ENCODE data around the gene NOTCH4. TPM values are rescaled to one million over a fixed set of nuclear protein-coding genes. Genes with fewer than 3 reads are reported as not detected.

Gene NOTCH4
- total and polyA plus RNA-seq, 2 donors (not counting 3 experiments of a cell fraction or from before 2014, with no cell fraction given) = 41.7 to 114 TPM

DNA sequence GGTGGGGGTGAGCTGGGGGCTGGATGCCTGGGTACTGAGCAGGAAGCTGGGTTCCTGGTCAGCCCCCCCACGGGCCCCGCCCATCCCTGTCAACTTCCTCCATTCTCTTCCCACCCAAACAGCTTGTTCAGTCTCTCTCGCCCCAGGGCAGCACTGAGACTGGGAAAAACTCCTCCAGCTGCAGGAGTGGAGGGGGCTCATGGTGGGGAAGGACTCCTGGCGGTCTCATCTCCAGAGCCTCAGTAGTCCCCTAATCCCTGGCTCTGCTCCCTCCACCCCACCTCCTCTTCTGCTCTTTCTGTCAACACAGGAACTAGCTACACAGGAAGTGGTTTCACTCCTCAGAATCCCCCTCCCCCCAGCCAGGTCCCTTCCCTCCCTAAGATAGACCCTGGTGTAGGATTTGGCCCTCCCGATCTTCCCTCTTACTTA, 31.2 kb downstream of the NOTCH4 start, which contains the start of gene GPSM3:
GPSM3 (minus strand) TSS at position 36 of the 432 bp plus-strand sequence. CDS start 130 bp downstream, outside the sequence.
- H3K4me3 ChIP-seq (replicated peaks in 1 of 3; ENCODE audit: insufficient read depth in 1 of 3, low read depth in 1 of 3, low read length in 3 of 3) = peak within 1 kb of the TSS in 2 of 3 experiments; percentile 15 to 17
- H3K4me1 ChIP-seq (ENCODE audit: control insufficient read depth, extremely low read depth, insufficient read depth, low read length) = peaks cover 50% of the 10 kb centered on the region
- FAIRE-seq (peak; percentile 72), DNase-seq (ENCODE audit: low read depth, low spot score) (peak; percentile 57)
- dilution Hi-C loops (cut with MboI; ENCODE audit: extremely low pct_ligation_motif_present, low sequenced_read_pairs) = no loop called here
- TF ChIP-seq POLR2A (IDR thresholded peaks at IDR 0.05; ENCODE audit: low read depth, low read length) = peak; percentile 62
- TF ChIP-seq GATA2 (IDR thresholded peaks at IDR 0.05; ENCODE audit: insufficient read depth, insufficient read length, low read depth, low read length) = no peak
- peak; percentile 44 for TF ChIP-seq POLR2AphosphoS5 (IDR thresholded peaks at IDR 0.05; ENCODE audit: insufficient read depth, low read depth, low read length)
- H3K27ac ChIP-seq (ENCODE audit: insufficient read depth, low read depth, low read length) = peak within 1 kb of the TSS; percentile 78
- H3K36me3 ChIP-seq (ENCODE audit: control insufficient read depth in 2 of 2, extremely low read depth in 1 of 2, insufficient read depth in 2 of 2, low read length in 2 of 2) = peaks cover 0 to 5% of the 10 kb centered on the region in 2 experiments
- peaks cover 22% of the 10 kb centered on the region for H3K79me2 ChIP-seq (ENCODE audit: control insufficient read depth, insufficient read depth, low read length)
- H2AFZ ChIP-seq (ENCODE audit: low read depth, low read length) = peak within 1 kb of the TSS; percentile 53
- ChIA-PET CTCF (interaction anchor here (0.7 to 1.3 kb wide), 5 partner anchors 13 to 77 kb away, joined by 3 to 9 read pairs (median 3); partner anchors contain the start of gene FKBPL), POLR2A (no interaction called here)
- H3K9ac ChIP-seq (replicated peaks; ENCODE audit: extremely low read depth, insufficient read depth, low read length) = peak within 1 kb of the TSS; percentile 64
- intact Hi-C loops (cut with micrococcal nuclease) = loop anchor here (10.0 kb wide), 2 partner anchors 148 to 528 kb away; partner anchors contain the start of genes C6orf47, CSNK2B, GPANK1 and LY6G5B
- BruUV-seq (replicated peaks) = no TSS peak
- no peaks in the 10 kb centered on the region for H3K9me3 ChIP-seq (replicated peaks; ENCODE audit: control insufficient read depth, insufficient read depth, low read length)
- H4K20me1 ChIP-seq (replicated peaks; ENCODE audit: control insufficient read depth, extremely low read depth, insufficient read depth, low read length) = no peaks in the 10 kb centered on the region
- H3K9me1 ChIP-seq (replicated peaks; ENCODE audit: control insufficient read depth, extremely low read depth, insufficient read depth, low read length) = no peaks in the 10 kb centered on the region
- no peaks in the 10 kb centered on the region for H3K27me3 ChIP-seq (ENCODE audit: control insufficient read depth in 2 of 2, insufficient read depth in 2 of 2, low read length in 2 of 2)
- peak within 1 kb of the TSS; percentile 76 for H3K4me2 ChIP-seq (ENCODE audit: insufficient read depth, low read length)

DNA sequence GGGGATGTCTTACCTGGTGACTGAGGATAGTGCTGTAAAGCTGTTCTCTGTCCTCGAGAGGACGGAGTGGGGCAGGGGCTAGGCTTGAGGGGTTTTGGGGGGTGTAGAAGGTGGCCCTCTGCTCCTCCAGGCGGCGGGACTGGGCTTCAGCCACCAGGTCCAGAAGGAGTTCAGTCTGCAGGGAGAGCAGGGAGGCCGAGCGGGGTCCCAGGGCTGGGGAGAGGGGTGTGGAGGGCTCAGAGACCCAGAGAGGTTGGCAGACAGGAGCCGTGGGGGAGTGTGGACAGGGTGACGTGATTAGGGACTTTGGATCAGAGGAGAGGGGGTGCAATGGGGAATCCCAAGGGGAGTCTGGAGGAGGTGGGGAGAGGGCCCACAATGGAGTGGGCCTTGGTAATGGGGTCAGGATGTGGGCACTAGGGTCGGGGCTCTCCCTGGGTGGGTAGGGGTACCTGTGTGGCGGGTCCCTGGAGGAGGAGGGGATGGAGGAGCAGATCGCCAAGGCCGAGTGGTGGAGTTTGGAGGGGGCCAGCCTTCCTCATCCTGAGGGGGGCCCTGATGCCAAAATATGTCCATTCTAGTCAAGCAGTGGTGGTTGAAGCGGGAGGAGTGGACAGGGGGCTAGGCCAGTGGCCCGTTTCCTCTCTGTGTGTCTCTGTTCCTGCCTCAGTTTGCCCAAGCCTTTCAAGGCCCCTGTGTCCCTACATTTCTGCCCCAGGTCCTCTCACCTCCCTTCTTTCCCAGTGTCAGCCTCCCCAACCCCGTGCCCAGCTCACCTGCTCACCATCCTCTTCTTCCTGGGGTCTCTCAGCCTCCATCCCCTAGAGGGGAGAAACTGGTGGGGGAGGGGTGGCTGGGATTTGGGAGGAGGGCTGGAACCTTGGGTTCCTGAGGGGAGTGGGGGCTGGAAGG, 31.9 kb downstream of the NOTCH4 start:
- Histone ChIP-seq H3K9me3 (replicated peaks; ENCODE audit: control insufficient read depth, insufficient read depth, low read length) (no peaks in the 10 kb centered on the region), H3K4me1 (ENCODE audit: control insufficient read depth, extremely low read depth, insufficient read depth, low read length) (peaks cover 50% of the 10 kb centered on the region), H2AFZ (ENCODE audit: low read depth, low read length) (no peak overlapping the region), H3K9me1 (replicated peaks; ENCODE audit: control insufficient read depth, extremely low read depth, insufficient read depth, low read length) (no peaks in the 10 kb centered on the region), H3K4me2 (ENCODE audit: insufficient read depth, low read length) (peak overlapping the region; percentile 33), H4K20me1 (replicated peaks; ENCODE audit: control insufficient read depth, extremely low read depth, insufficient read depth, low read length) (no peaks in the 10 kb centered on the region), H3K79me2 (ENCODE audit: control insufficient read depth, insufficient read depth, low read length) (peaks cover 23% of the 10 kb centered on the region), H3K36me3 (ENCODE audit: control insufficient read depth in 2 of 2, extremely low read depth in 1 of 2, insufficient read depth in 2 of 2, low read length in 2 of 2) (peaks cover 0 to 10% of the 10 kb centered on the region in 2 experiments), H3K9ac (replicated peaks; ENCODE audit: extremely low read depth, insufficient read depth, low read length) (no peak overlapping the region), H3K4me3 (replicated peaks in 1 of 3; ENCODE audit: insufficient read depth in 1 of 3, low read depth in 1 of 3, low read length in 3 of 3) (no peak overlapping the region), H3K27ac (ENCODE audit: insufficient read depth, low read depth, low read length) (peak overlapping the region; percentile 62), H3K27me3 (ENCODE audit: control insufficient read depth in 2 of 2, insufficient read depth in 2 of 2, low read length in 2 of 2) (no peaks in the 10 kb centered on the region)
- no peak for FAIRE-seq
- no peak for DNase-seq (ENCODE audit: low read depth, low spot score)
- TF ChIP-seq POLR2AphosphoS5 (IDR thresholded peaks at IDR 0.05; ENCODE audit: insufficient read depth, low read depth, low read length) (no peak), POLR2A (IDR thresholded peaks at IDR 0.05; ENCODE audit: low read depth, low read length) (no peak), FOS (IDR thresholded peaks at IDR 0.05; ENCODE audit: borderline replicate concordance, insufficient read depth, low read length) (no peak), JUN (IDR thresholded peaks at IDR 0.05; ENCODE audit: borderline replicate concordance, insufficient read depth, insufficient read length, low read depth) (no peak), GATA2 (IDR thresholded peaks at IDR 0.05; ENCODE audit: insufficient read depth, insufficient read length, low read depth, low read length) (no peak), MYC (IDR thresholded peaks at IDR 0.05; ENCODE audit: low read depth, low read length) (no peak), EZH2 (IDR thresholded peaks at IDR 0.05; ENCODE audit: borderline replicate concordance, low read depth, low read length, severe bottlenecking) (no peak)
- TF ChIP-seq, protein P1, sequence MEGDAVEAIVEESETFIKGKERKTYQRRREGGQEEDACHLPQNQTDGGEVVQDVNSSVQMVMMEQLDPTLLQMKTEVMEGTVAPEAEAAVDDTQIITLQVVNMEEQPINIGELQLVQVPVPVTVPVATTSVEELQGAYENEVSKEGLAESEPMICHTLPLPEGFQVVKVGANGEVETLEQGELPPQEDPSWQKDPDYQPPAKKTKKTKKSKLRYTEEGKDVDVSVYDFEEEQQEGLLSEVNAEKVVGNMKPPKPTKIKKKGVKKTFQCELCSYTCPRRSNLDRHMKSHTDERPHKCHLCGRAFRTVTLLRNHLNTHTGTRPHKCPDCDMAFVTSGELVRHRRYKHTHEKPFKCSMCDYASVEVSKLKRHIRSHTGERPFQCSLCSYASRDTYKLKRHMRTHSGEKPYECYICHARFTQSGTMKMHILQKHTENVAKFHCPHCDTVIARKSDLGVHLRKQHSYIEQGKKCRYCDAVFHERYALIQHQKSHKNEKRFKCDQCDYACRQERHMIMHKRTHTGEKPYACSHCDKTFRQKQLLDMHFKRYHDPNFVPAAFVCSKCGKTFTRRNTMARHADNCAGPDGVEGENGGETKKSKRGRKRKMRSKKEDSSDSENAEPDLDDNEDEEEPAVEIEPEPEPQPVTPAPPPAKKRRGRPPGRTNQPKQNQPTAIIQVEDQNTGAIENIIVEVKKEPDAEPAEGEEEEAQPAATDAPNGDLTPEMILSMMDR (IDR thresholded peaks at IDR 0.05; ENCODE audit: extremely low read depth in 1 of 2, insufficient read depth in 1 of 2, low read depth in 1 of 2, low read length in 2 of 2) = no peak
- TF ChIP-seq, protein P2, sequence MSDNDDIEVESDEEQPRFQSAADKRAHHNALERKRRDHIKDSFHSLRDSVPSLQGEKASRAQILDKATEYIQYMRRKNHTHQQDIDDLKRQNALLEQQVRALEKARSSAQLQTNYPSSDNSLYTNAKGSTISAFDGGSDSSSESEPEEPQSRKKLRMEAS (IDR thresholded peaks at IDR 0.05; ENCODE audit: insufficient read depth, insufficient read length) = no peak
- CTCF ChIA-PET = interaction anchor here (0.7 to 1.3 kb wide), 5 partner anchors 13 to 77 kb away, joined by 3 to 9 read pairs (median 3); partner anchors contain the start of gene FKBPL
- BruUV-seq (replicated peaks) = no TSS peak
- dilution Hi-C loops (cut with MboI; ENCODE audit: extremely low pct_ligation_motif_present, low sequenced_read_pairs) = no loop called here
- POLR2A ChIA-PET = no interaction called here
- intact Hi-C loops (cut with micrococcal nuclease) = loop anchor here (10.0 kb wide), 2 partner anchors 147 to 527 kb away; partner anchors contain the start of genes C6orf47, CSNK2B, GPANK1 and LY6G5B

Data from endothelial cell of umbilical vein (primary cell).